ENCODE results near the gene CYP1A1.
"Not testable (repeated sequence)": the region's sequence is repeated elsewhere in the genome, so short reads cannot be mapped to it uniquely, and the experiment has no call there.

The CYP1A1 gene

DNA sequence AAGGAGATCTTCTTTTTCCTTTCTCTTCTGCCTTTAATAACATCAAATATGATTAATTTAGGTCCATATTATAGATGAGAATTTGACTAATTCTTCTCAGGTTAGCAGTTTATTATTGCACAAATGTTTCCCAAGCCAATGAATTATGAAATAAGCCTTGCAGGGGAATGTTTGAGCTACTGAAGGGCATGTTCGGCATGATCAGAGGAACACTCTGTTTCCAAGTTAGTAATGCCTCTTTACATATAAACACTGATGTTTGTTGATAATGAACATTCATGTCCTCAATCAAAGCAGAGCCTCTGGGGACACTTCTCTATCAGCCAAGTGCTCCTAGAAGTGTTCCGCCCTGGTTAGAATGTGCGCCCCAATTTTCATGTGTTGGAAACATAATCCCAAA lies 10.0 kb upstream of the CYP1A1 start:
- DNase-seq (ENCODE audit: low spot score): no peak

DNA sequence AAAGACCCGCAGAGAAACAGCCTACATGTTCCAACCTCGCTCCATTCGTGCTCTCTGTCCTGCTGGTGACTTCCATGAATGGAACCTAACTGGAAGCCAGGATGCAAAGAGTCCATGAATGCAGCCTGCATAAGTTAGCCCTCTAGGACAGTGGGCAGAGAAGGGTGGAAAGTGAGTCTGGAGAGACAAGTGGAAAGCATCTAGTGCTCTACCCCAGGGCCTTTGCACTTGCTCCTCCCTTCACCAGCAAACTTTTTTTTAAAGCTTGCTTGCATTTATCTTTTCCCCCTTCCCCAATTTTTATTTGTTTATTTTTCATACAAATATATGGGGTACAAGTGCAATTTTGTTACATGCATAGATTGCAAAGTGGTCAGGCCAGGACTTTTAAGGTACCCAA lies 7.9 kb upstream of the CYP1A1 start:
- DNase-seq (ENCODE audit: low spot score): no peak

DNA sequence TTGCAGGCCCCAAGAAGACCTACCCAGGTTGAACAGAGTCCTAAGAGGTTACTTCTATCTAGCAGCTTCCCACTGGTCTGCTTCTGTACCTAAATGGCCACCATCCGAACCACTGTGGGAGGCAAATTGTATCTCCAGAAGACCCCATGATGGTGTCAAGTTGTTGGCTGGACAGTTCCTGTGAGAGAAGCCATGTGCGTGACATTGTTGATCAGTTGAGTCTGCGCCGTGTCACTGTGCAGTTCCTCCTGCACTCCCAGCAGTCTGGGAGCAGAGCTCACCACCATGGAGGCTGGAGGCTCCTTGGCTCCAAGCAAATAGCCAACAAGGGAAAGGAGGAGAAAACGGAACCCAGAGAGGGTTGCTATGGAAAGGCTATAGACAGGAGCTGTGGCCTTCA lies 7.5 kb upstream of the CYP1A1 start:
- no peak for DNase-seq (ENCODE audit: low spot score)

DNA sequence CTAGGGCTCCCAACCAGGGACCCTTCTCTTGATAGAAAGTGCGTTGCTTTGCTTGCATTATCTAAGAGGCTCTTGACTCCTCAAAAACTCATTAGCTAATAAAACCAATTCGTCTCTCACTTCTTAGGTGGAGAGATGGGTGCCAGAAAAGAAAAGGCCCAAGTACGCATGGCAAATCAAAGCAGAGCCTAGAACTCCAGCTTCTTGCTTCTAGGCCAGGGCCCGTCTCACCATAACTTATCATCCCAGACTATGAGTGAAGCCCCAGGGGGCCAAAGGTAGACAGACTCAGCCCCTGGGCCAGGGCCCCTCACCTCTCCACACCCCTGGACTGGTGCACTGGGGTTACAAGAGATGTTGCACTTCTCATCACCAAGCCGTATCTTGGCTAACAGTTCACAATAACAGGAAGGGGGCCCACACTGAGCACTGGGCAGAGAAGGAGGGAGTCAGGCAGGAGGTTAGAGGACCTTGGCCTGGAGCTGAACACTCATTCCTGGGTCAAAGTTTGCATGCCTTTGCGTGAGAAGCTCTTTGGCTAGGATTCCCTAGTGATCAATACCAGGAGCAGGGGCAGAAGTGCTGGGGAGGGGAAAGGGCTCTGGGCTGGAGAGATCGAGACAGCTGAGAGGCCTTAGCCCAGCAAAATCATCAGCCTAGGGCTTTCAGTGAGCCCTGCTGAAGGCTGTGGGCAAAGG lies 5.4 kb upstream of the CYP1A1 start:
- DNase-seq (ENCODE audit: low spot score): peak; percentile 97

DNA sequence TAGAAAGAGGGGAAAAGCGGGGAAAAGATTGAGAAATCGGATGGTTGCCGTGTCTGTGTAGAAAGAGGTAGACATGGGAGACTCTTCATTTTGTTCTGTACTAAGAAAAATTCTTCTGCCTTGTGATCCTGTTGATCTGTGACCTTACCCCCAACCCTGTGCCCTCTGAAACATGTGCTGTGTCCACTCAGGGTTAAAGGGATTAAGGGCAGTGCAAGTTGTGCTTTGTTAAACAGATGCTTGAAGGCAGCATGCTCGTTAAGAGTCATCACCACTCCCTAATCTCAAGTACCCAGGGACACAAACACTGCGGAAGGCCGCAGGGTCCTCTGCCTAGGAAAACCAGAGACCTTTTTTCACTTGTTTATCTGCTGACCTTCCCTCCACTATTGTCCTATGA lies 4.0 kb upstream of the CYP1A1 start:
- not testable (repeated sequence) for DNase-seq (ENCODE audit: low spot score)

DNA sequence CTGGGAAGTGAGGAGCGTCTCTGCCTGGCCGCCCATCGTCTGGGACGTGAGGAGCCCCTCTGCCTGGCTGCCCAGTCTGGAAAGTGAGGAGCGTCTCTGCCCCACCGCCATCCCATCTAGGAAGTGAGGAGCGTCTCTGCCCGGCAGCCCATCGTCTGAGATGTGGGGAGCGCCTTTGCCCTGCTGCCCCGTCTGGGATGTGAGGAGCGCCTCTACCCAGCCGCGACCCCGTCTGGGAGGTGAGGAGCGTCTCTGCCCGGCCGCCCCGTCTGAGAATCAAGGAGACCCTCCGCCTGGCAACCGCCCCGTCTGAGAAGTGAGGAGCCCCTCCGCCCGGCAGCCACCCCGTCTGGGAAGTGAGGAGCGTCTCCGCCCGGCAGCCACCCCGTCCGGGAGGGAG lies 3.4 kb upstream of the CYP1A1 start:
- not testable (repeated sequence) for DNase-seq (ENCODE audit: low spot score)

DNA sequence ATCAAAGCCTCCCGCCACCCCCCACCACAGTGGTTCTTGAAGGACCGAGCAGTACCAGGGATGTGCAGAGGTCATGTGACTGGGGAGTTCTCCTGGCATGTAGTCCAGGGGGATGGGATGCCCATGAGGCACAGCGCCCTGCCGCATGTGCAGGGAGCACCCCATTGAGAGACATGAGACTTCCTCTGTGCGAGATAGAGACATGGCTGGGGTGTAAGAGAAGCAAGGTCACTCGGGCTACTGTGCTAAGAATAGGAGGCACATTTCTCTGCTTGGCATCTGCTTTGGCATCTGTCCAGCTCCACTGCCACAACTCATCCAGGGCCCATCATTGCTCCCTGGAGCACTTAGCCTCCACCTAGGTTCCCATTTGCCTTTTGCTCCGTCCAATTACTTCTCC lies 2.4 kb upstream of the CYP1A1 start:
- DNase-seq (ENCODE audit: low spot score): no peak

DNA sequence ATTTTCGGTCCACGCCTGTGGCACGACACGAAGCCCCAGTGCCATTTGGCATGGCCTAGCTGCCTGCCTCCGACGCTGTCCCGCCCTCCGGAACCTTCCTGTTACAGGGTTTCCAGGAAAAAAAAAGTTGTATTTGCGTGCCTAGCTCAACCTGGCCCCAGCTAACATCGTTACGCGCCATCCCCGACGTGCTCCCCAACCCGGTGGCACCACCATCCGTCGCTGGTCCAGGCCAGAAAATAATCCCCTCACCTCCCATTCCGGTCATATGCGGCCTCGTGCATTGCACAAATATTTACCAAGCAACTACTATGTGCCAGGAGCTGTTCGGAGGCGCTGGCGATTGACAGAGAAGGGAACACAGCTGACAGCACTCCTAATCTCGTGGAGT lies 1.4 kb upstream of the CYP1A1 start:
- DNase-seq (ENCODE audit: low spot score): no peak

DNA sequence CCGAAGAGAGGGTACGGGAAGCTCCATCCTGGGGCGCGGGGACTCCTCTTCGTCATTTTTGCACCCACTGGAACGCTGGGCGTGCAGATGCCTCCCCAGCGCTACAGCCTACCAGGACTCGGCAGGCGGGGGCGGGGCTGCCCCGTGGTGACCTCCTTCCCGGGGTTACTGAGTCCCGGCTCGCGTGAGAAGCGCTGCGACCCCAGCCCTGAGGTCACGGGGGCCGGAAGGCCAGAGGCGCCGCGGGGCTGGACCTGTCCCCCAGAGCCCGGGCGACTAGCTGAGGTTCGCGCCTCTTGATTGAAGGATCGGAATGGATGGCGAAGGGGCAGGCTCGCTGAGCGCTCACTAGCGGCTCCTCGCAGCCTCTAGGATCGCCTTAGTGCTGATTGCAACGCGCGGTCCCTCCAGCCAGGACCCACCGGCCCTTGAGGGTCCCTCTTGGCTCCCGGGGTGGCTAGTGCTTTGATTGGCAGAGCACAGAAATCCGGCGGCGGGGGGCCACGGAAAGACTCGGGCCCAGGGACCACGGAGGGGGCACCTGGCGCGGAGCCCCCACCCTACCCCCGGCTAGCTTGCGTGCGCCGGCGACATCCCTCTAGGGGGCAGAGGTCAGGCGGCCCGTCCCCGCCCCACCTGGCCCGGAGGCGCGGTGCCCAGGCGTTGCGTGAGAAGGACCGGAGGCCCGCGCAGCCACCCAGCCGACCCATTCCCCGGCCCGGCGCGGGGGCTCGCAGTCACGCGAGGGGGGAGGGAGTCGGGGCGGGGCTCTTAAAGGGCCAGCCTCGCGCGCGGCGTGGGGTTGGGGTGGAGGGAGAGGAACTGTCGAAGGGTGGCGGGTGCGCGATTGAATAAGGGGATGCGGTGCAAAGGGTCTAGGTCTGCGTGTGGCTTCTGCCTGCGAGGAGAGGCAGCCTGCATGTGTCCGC lies 781 bp upstream of the CYP1A1 start:
- peak; percentile 93 for DNase-seq (ENCODE audit: low spot score)

DNA sequence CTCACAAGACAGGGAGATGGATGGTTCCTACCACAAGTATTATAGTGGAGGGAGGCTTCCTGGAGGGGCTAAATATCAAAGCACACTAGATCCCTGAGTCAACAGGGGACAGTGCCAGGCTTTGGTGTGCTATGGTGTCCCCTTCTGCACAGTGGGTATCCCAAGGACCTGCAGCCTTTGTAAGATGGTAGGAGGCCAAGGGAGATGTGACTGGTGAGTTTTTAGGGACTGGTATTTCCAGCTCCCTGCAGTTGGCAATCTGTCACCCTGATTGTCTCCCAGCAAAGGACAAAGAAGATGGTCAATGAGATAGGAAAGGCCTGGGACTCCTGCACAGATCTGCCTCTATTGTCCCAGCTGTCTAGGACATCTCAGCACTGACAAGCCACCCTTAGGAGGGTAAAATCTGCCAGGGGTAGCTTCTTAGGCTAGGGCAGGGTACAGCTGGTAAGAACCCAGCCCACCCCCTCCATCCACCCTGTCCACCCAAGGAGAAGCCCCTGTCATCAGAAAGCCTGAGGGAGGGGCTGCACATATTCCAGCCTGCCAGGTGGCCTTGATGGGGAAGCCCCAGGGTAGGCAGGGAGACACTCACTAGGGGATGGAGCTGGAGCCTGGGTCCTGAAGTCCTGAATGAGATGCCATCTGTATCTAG lies 631 bp downstream of the CYP1A1 start:
- no peak for DNase-seq (ENCODE audit: low spot score)

DNA sequence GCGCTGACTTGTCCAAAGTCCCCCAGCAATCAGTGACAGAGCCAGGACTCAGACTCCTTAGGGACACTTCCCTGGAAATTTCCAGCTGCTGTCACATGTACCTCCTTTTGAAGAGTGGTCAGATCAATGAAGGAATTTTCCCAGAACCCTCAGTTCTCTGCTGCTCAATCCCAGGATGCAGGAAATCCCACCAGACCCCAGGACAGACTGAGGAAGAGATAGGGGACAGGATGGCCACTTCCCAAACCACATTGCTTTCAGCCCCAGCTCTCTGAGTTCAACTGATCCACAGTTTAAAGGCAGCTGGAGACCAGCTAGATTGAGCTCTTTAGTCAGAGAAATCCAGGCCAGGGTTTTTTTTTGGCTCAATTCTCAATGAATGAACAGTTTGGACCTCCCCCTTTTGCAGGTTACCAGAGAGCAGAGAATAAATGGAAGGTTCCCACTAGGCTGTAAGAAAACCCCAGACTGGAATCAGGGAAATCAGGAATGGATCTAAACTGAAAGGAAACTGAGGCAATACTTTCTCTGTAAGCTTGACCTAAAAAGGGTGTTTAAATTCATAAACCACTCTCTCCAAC lies 1.5 kb downstream of the CYP1A1 start:
- peak; percentile 90 for DNase-seq (ENCODE audit: low spot score)

DNA sequence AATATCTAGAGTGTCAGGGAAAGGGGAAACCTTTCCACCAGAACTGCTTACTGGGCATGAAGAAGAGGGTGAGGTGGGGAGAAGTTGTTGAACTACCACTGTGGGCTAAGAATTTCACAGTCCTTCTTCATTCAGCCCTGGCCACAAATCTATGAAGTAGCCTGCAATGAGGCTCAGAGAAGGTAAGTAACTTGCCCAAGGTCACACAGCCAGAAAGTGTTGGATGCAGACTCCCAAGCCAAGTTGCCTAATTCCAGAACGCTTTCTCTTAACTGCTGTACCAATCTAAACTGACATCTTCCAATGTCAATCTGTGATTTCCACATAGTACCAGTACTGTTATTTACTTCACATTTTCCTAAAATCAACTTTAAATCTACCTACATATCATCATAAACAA lies 2.1 kb downstream of the CYP1A1 start:
- DNase-seq (ENCODE audit: low spot score): no peak

DNA sequence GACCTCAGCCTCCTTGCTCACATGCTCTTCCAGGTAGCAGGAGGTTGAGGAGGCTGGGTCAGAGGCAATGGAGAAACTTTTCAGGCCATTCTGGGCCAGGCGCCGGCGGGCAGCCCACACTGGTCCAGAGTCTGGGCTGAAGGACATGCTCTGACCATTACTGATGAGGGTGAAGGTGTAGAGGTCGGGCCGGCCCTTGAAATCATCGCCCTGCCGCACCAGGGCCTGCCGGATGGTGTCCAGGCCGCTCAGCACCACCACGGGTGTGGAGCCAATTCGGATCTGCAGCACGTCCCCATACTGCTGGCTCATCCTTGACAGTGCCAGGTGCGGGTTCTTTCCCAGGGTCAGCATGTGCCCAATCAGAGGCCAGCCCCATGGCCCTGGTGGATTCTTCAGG lies 2.7 kb downstream of the CYP1A1 start:
- no peak for DNase-seq (ENCODE audit: low spot score)

DNA sequence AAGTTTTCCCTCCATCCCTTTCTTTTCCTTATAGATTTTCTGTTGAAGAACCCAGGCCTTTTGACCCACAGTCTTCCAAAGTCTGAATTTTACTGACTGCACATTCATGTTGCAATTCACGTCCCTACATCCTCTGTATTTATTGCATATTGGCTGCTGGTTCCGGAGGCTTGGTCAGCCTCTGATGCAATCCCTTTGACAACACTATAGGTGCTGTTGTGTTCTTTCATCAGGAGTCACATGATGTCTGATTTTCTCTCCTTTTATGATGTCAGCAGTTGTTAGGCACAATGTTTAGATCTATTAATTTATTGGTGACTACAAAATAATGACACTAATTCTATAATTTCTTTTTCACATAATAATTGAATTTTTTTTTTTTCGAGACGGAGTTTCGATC lies 8.7 kb downstream of the CYP1A1 start:
- DNase-seq (ENCODE audit: low spot score): peak; percentile 80

DNA sequence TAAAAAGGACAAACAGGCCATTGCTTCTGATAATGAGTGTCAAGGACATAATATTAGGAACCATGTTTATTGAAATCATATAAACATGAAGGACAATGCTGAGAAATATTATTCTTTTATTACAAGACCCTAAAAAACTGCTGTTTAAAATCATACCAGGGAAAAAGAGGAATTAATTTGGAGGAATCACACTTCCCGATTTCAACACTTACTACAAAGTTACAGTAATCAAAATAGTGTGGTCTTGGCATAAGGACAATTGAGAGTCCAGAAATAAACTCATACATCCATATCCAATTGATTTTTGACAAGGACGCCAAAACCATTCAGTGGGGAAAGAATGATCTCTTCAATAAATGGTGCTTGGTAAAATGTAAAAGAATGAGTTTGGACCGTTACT lies 13.0 kb downstream of the CYP1A1 start:
- DNase-seq (ENCODE audit: low spot score): no peak

DNA sequence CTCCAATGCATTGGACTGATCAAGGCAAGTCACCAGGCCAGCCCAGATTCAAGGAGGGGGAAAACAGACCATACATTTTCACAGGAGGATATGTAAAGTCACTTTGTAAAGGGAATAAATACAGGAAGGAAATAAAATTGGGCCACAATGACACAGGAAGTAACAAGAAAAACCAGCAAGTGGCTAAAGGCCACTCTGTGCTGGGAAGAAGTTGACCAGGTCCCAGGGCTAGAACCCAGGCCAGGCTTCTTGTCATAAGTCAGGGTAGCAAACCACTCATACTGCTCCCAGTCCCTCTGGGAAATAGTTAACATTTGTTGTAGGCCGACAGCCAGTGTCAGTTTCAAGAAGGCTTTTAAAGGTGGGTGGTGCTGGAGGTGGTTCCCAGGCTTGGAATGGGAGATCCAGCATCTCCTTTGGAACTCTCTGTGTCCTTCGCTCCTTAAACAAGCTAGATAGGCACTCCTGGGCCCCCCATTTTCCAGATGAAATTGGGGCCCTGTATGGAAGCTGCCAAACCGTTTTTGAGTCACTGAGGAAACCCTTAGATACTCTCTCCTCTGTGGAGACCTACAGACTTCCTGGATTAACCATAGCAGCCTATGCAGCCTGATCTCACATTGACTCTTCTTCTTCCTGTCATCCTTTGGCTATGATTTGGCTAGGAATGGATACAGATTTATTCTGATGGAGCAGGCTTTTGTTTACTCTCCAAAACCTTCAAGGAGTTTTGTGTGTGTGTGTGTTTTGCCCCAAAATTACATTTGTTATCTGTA lies 14.8 kb downstream of the CYP1A1 start:
- no peak for DNase-seq (ENCODE audit: low spot score)

DNA sequence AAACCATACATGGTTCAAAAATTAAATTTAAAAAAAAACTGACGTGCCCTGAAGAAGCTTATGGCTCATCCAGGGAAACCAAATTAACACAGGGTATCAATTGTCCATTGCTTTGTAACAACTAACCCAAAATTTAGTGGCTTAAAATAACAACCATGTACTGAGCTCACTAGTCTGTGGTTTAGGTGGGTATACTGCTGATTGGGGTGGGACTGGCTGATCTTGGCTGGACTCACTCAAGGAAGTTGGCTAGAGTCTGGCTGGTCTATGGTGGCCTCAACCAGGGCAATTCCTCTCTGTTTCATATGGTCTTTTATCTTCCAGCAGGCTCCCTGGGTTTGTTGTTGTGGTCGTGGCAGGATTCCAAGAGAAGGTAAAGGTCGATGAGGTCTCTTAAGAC lies 15.4 kb downstream of the CYP1A1 start:
- DNase-seq (ENCODE audit: low spot score): no peak

DNA sequence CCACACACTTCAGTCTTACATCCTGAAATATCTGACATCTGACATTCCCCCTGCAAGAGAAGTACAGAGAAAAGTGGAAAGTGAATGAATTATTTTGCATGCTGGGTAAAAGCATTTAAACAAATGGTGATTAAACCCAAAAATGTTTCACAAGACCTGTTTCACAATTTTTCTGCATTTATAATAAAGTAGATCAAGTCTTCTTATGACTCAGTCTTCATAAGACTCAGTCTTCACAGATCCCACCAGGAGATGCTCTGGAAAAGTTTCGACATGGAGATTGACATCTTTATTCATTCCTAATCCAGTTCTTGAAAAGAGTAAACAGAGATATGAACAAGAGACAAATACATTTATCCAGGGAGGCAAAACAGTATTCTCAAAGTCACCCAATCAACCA lies 16.3 kb downstream of the CYP1A1 start:
- DNase-seq (ENCODE audit: low spot score): no peak

DNA sequence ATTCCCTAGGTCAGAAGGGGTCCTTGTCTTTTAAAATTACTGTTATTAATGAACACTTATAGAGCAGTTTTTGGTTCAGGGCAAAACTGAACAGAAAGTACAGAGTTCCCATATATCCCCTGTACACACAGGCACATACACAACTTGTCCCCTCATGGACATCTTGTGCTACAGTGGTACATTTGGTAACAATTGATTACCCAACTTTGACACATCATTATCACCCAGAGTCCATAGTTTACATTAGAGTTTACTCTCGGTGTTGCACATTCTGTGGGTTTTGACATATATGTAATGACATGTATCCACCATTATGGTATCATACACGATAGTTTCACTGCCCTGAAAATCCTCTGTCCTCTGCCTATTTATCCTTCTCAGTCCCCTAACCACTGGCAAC lies 28.5 kb downstream of the CYP1A1 start:
- DNase-seq (ENCODE audit: low spot score): no peak

DNA sequence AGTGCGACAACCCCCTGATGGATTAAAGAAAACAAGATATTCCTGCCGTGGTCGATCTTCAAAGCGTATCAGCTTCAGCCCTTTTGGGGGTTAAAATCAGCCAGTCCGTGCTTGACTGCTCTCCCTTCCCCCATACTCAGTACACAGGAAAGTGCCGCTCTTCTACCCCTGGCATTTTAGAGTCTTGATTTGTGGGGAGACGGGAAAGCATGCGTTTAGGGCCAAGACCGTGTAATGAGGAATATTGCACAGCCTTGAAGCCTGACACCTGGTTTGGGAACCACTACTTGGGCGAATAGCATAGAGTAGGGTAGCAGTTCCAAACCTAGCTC lies 29.0 kb downstream of the CYP1A1 start:
- DNase-seq (ENCODE audit: low spot score): no peak

DNA sequence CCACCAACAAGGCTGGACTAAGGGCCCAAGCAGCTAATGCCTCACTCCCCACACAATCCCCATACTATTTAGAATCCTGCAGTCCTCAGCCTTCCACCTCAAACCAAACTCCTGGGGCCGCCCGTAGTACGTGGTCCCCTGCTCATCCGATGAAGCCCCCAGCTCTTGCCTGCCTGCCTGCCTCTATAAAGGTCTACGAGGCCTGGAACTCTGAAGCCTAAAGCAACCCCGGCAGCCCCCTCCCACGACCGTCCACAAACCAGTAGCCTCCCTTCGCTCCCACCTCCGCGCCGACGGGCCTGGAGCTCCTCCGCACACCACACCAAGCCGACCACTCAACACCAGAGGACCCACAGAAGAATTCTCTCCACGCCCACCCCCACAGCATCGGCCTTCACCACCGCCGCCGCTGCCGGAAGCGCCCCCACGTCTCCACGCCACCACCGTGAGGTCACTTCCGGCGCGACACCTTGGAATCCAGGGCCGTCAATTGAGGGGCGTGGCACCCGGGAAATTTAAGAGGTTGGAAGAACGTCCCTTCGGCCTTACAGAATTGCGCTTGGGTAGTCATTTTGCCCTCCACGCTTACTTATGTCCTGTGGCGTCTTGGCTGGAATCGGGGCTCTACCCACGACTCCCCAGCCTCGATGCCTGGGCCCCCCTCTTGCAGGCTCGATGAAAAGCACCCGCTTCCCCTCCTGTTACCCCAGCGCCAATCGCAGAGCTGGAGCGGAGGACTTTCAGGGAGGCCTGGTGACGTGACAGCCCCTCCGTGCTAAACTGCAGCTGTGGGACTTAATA lies 29.5 kb downstream of the CYP1A1 start, which contains the start of gene EDC3:
EDC3 (minus strand) TSS at position 428 of the 801 bp plus-strand sequence. CDS start 20,900 bp downstream, outside the sequence.
- DNase-seq (ENCODE audit: low spot score): peak; percentile 77

All from HuH-7.5 (cell line).